HepG2 (cell line): ENCODE data around the gene GPR61. TPM values are rescaled to one million over a fixed set of nuclear protein-coding genes. Genes with fewer than 3 reads are reported as not detected.

ENCODE experiments used
- ATAC-seq: fragments of 200-7000 bp; cut with Tn5 transposase; 3 replicates; pipeline ENCODE4 v1.9.1; 2020; ENCODE audit warnings: mild to moderate bottlenecking, moderate library complexity
- BruUV-seq: library from RNA; stranded (reverse); fragments of 400-500 nt; replicated peaks from 2 replicates; lab custom pipeline; 2021; lab: Mats Ljungman, UMichigan
- CTCF ChIA-PET: fragments of 300-600 bp; formaldehyde crosslinking; extraction: SDS; loops from one replicate; lab custom pipeline; 2021; ENCODE audit warnings: low total read pairs, inconsistent platforms, low intra/inter-chr PET ratio; lab: Yijun Ruan, JAX
- POLR2A ChIA-PET: fragments of 350-600 bp; sonication (Branson Sonifier 250); formaldehyde crosslinking; loops from one replicate; lab custom pipeline; 2020; ENCODE audit warnings: antibody characterized with exemption, inconsistent platforms; lab: Yijun Ruan, JAX
- DNase-seq: peaks from one replicate; pipeline ENCODE4 v3.0.0-alpha.2; 2015; ENCODE audit warnings: low spot score
- FAIRE-seq: peaks from 3 replicates; lab custom pipeline; 2011; peaks lifted over from hg19 to GRCh38; lab: Jason Lieb, UNC
- H2AFZ ChIP-seq: one replicate; pipeline ENCODE4 v1.6.1; 2011; ENCODE audit warnings: low read length, inconsistent platforms
- H3K27ac ChIP-seq: fragments of 300-600 bp; 3 replicates; pipeline ENCODE4 v1.8.0; 2011; ENCODE audit warnings: mixed run types, mild to moderate bottlenecking, mixed read lengths, low read length, inconsistent platforms; ENCODE audit not compliant: insufficient read depth; ENCODE audit errors: extremely low read length
- H3K27me3 ChIP-seq, 2 experiments: fragments of 200-600 bp in 1 of 2; 2 replicates in 1 of 2; 3 replicates in 1 of 2; pipeline versions ENCODE4 v1.6.0 to v1.8.0; 2011; ENCODE audit warnings: low read length in 2 of 2, mild to moderate bottlenecking in 2 of 2, moderate library complexity in 2 of 2, inconsistent platforms in 1 of 2; ENCODE audit not compliant: insufficient read depth in 2 of 2, control insufficient read depth in 1 of 2
- H3K36me3 ChIP-seq, 2 experiments: fragments of 200-600 bp in 1 of 2; replicated peaks in 1 of 2; 2 replicates in 1 of 2; 3 replicates in 1 of 2; pipeline versions ENCODE4 v1.5.1 to v1.8.0; 2011; ENCODE audit warnings: low read length in 2 of 2, inconsistent platforms in 1 of 2; ENCODE audit not compliant: insufficient read depth in 2 of 2, control insufficient read depth in 1 of 2
- H3K4me1 ChIP-seq: 2 replicates; pipeline ENCODE4 v1.5.1; 2012; ENCODE audit warnings: low read length, inconsistent platforms; ENCODE audit not compliant: insufficient read depth
- H3K4me2 ChIP-seq: 2 replicates; pipeline ENCODE4 v1.6.0; 2011; ENCODE audit warnings: low read depth, low read length, inconsistent platforms
- H3K4me3 ChIP-seq, 3 experiments: fragments of 200-600 bp in 1 of 3; sonication (generic), shearing (Covaris generic) in 1 of 3; replicated peaks in 1 of 3; 2 replicates each; pipeline ENCODE4 v1.5.1; 2011 to 2016; ENCODE audit warnings: low read length in 3 of 3, inconsistent platforms in 2 of 3, low read depth in 2 of 3, mild to moderate bottlenecking in 2 of 3, control low read depth in 1 of 3, mixed read lengths in 1 of 3; ENCODE audit not compliant: insufficient read depth in 1 of 3
- H3K79me2 ChIP-seq: one replicate; pipeline ENCODE4 v1.6.1; 2011; ENCODE audit warnings: low read length, inconsistent platforms; ENCODE audit not compliant: insufficient read depth
- H3K9ac ChIP-seq: 2 replicates; pipeline ENCODE4 v1.6.0; 2011; ENCODE audit warnings: mild to moderate bottlenecking, low read depth, low read length, inconsistent platforms; ENCODE audit not compliant: insufficient read depth
- H3K9me3 ChIP-seq: 2 replicates; pipeline ENCODE4 v1.5.1; 2012; ENCODE audit warnings: mild to moderate bottlenecking, low read length
- H4K20me1 ChIP-seq: 2 replicates; pipeline ENCODE4 v1.6.0; 2011; ENCODE audit warnings: inconsistent platforms, mild to moderate bottlenecking, low read length, moderate library complexity; ENCODE audit not compliant: insufficient read depth
- CAMTA2 ChIP-seq: sonication (generic); formaldehyde crosslinking; IDR thresholded peaks from 2 replicates; pipeline ENCODE4 v1.4.0; 2020; ENCODE audit warnings: mild to moderate bottlenecking, missing genetic modification reagents, borderline replicate concordance
- HMG20A ChIP-seq: IDR thresholded peaks from 2 replicates; pipeline ENCODE4 v1.6.1; 2016; ENCODE audit warnings: borderline replicate concordance
- HOXA3 ChIP-seq: sonication (generic); formaldehyde crosslinking; IDR thresholded peaks from 2 replicates; pipeline ENCODE4 v1.5.0; 2020; ENCODE audit warnings: missing genetic modification reagents
- KDM5A ChIP-seq: fragments of 200-600 bp; sonication (generic); IDR thresholded peaks from 2 replicates; pipeline ENCODE4 v1.7.0; 2018; ENCODE audit warnings: antibody characterized with exemption, mild to moderate bottlenecking, low read length, borderline replicate concordance
- KLF15 ChIP-seq: sonication (generic); formaldehyde crosslinking; IDR thresholded peaks from 2 replicates; pipeline ENCODE4 v1.8.1; 2023; ENCODE audit warnings: borderline replicate concordance, mild to moderate bottlenecking, inconsistent platforms, missing genetic modification reagents, mixed read lengths
- POGZ ChIP-seq: sonication (generic); formaldehyde crosslinking; IDR thresholded peaks from 2 replicates; pipeline ENCODE4 v1.4.0; 2020; ENCODE audit warnings: mild to moderate bottlenecking, missing genetic modification reagents
- RARG ChIP-seq: sonication (generic); formaldehyde crosslinking; IDR thresholded peaks from 2 replicates; pipeline ENCODE4 v1.4.0; 2020; ENCODE audit warnings: low read depth, mild to moderate bottlenecking, missing genetic modification reagents
- RBFOX2 ChIP-seq: fragments of 200-400 bp; formaldehyde crosslinking; IDR thresholded peaks from 2 replicates; pipeline ENCODE4 v1.6.1; 2017; ENCODE audit warnings: low read depth, mild to moderate bottlenecking, low read length
- ZFP91 ChIP-seq: sonication (generic); formaldehyde crosslinking; IDR thresholded peaks from 2 replicates; pipeline ENCODE4 v1.9.0; 2022; ENCODE audit warnings: missing genetic modification reagents, mild to moderate bottlenecking, borderline replicate concordance
- ZNF337 ChIP-seq: sonication (generic); formaldehyde crosslinking; IDR thresholded peaks from 2 replicates; pipeline ENCODE4 v1.5.1; 2020; ENCODE audit warnings: missing genetic modification reagents, low read depth, mild to moderate bottlenecking, borderline replicate concordance
- ZNF484 ChIP-seq: sonication (generic); formaldehyde crosslinking; IDR thresholded peaks from 2 replicates; pipeline ENCODE4 v1.5.1; 2020; ENCODE audit warnings: mild to moderate bottlenecking, low read depth, missing genetic modification reagents, borderline replicate concordance
- ZNF691 ChIP-seq: sonication (generic); formaldehyde crosslinking; IDR thresholded peaks from 2 replicates; pipeline ENCODE4 v1.4.0; 2020; ENCODE audit warnings: missing genetic modification reagents, low read depth, mild to moderate bottlenecking, borderline replicate concordance
- ZNF770 ChIP-seq: sonication (generic); formaldehyde crosslinking; IDR thresholded peaks from 2 replicates; pipeline ENCODE4 v1.5.0; 2020; ENCODE audit warnings: mild to moderate bottlenecking, missing genetic modification reagents
- ZNF839 ChIP-seq: sonication (generic); formaldehyde crosslinking; IDR thresholded peaks from 2 replicates; pipeline ENCODE4 v1.4.0; 2020; ENCODE audit warnings: missing genetic modification reagents, mild to moderate bottlenecking, borderline replicate concordance
- WGBS: methylation state at CpG from one replicate; pipeline ENCODE4 v1.1.6; 2017; ENCODE audit warnings: low lambda C conversion rate; 5-methylcytosine and 5-hydroxymethylcytosine counted together
- in situ Hi-C: cut with HindIII; loops from 2 replicates; pipeline ENCODE4 v1.10.0; 2017; ENCODE audit warnings: low pct_unique_long_range_greater_than_20kb; ENCODE audit not compliant: extremely low pct_ligation_motif_present
- intact Hi-C: fragments of 100-400 bp; cut with micrococcal nuclease; formaldehyde crosslinking; loops from one replicate; pipeline ENCODE4 v1.10.0; 2022; ENCODE audit not compliant: unreplicated experiment
- polyA plus RNA-seq, 8 experiments: library from polyadenylated mRNA; depleted of rRNA in 3 of 8; stranded (reverse) in 7 of 8; unstranded in 1 of 8; fragments of >200 nt; fragmentation: Illumina TruSeq in 4 of 8; extraction: Trizol in 4 of 8; gene quantifications; 2 replicates each; pipeline versions ENCODE4 v1.2.1 to v1.2.3, GENCODE V29; 2011 to 2016; ENCODE audit warnings: low read depth in 4 of 8, missing spikeins in 1 of 8, mixed read lengths in 1 of 8; ENCODE audit not compliant: insufficient read depth in 1 of 8
- total RNA-seq, 5 experiments: library from RNA; depleted of rRNA; stranded (reverse); fragments of >200 nt; fragmentation: Illumina TruSeq; extraction: Trizol; gene quantifications; 2 replicates each; pipeline ENCODE4 v1.2.3, GENCODE V29; 2016; ENCODE audit warnings: low read depth in 1 of 5
- TF ChIP-seq, protein P1 (sequence below): sonication (generic); formaldehyde crosslinking; IDR thresholded peaks from 2 replicates; pipeline ENCODE4 v1.5.0; 2020; ENCODE audit warnings: mild to moderate bottlenecking, missing genetic modification reagents
- TF ChIP-seq, protein P2 (sequence below): sonication (generic); formaldehyde crosslinking; IDR thresholded peaks from 2 replicates; pipeline ENCODE4 v1.9.0; 2021; ENCODE audit warnings: missing genetic modification reagents, mild to moderate bottlenecking, borderline replicate concordance

Gene GPR61
- total and polyA plus RNA-seq, 2 of the 13 experiments (the other 11 are each of a cell fraction or from before 2014, with no cell fraction given), result not detected

- BruUV-seq, result no TSS peak
- in situ Hi-C loops, result no loop called here
- FAIRE-seq, result no peak
- TF ChIP-seq HOXA3 (CRISPR knock-in tag) (no peak), RARG (CRISPR knock-in tag) (no peak), CAMTA2 (no peak), ZNF484 (no peak), POGZ (CRISPR knock-in tag) (no peak), KLF15 (CRISPR knock-in tag) (no peak), KDM5A (no peak), ZFP91 (CRISPR knock-in tag) (no peak), ZNF691 (CRISPR knock-in tag) (no peak), HMG20A (CRISPR knock-in tag) (no peak), ZNF839 (no peak), RBFOX2 (no peak), ZNF337 (CRISPR knock-in tag) (no peak), ZNF770 (CRISPR knock-in tag) (no peak)
- TF ChIP-seq, protein P1, sequence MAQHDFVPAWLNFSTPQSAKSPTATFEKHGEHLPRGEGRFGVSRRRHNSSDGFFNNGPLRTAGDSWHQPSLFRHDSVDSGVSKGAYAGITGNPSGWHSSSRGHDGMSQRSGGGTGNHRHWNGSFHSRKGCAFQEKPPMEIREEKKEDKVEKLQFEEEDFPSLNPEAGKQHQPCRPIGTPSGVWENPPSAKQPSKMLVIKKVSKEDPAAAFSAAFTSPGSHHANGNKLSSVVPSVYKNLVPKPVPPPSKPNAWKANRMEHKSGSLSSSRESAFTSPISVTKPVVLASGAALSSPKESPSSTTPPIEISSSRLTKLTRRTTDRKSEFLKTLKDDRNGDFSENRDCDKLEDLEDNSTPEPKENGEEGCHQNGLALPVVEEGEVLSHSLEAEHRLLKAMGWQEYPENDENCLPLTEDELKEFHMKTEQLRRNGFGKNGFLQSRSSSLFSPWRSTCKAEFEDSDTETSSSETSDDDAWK (CRISPR knock-in tag), result no peak
- TF ChIP-seq, protein P2, sequence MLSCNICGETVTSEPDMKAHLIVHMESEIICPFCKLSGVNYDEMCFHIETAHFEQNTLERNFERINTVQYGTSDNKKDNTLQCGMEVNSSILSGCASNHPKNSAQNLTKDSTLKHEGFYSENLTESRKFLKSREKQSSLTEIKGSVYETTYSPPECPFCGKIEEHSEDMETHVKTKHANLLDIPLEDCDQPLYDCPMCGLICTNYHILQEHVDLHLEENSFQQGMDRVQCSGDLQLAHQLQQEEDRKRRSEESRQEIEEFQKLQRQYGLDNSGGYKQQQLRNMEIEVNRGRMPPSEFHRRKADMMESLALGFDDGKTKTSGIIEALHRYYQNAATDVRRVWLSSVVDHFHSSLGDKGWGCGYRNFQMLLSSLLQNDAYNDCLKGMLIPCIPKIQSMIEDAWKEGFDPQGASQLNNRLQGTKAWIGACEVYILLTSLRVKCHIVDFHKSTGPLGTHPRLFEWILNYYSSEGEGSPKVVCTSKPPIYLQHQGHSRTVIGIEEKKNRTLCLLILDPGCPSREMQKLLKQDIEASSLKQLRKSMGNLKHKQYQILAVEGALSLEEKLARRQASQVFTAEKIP, result no peak
These were observed 39.8 kb downstream of the GPR61 start for GRCh38 chr1:109579491-109579890.

More at GRCh38 chr1:109579491-109579890, 39.8 kb downstream of the GPR61 start:
- Histone ChIP-seq H3K9me3 (no peaks in the 10 kb centered on the region), H3K27ac (no peak overlapping the region), H3K36me3 (peaks cover 10 to 57% of the 10 kb centered on the region in 2 experiments; a peak in 4 of 5 replicates), H3K9ac (no peak overlapping the region), H3K4me1 (peaks cover 10% of the 10 kb centered on the region), H3K4me3 (no peak overlapping the region), H3K4me2 (no peak overlapping the region), H2AFZ (no peak overlapping the region), H3K79me2 (peaks cover 2% of the 10 kb centered on the region), H4K20me1 (no peaks in the 10 kb centered on the region), H3K27me3 (no peaks in the 10 kb centered on the region)
- ChIA-PET CTCF (no interaction called here), POLR2A (no interaction called here)
- intact Hi-C loops, result no loop called here
- WGBS, result 95% methylated on average over 1 of the region's 1 CpG
- DNase-seq (no peak), ATAC-seq (no peak)
